ENCODE measurements around the gene DDX56.

DNA sequence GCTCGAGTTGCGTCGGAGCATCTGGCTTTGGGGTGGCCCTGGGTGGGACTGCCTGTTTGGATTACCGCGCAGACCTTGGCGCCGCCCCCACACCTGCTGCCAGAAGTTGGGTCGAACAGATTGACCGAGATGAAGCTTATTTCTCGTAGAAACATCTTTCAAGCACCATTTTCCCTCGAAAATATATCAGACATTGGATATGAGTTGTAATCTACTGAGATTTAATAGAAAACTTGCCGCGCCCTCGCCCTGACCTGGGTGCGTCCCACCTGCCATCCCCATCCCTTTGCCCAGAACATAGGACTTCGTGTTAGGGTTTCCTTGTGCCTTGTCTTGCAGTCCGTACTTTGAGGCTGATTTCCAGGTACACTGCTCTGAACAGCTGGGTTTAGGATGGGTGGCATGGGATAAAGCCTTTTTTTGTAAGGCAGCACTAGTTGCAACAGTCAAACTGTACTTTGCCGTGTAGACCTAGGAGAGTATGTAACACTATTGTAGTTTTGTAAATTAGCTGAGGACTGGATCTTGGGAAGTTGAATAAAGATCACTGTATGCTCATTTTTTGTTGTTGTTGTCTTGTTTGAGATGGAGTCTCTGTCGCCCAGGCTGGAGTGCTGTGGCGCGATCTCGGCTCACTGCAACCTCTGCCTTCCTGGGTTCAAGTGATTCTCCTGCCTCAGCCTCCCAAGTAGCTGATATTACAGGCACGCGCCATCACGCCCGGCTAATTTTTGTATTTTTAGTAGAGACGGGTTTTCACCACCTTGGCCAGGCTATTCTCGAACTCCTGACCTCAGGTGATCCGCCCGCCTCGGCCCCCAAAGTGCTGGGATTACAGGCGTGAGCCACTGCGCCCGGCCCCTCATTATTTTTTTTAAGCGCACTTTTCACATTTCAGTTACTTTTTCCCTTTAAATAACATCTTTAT is 33.7 kb upstream of the DDX56 start:
- TF ChIP-seq EZH2 (IDR thresholded peaks at IDR 0.05; ENCODE audit: insufficient read depth, poor library complexity, severe bottlenecking) (no peak), EZH2phosphoT487 (IDR thresholded peaks at IDR 0.05; ENCODE audit: insufficient read depth, low read depth) (no peak)
